GM18507 (cell line): Measurements from ENCODE around the gene RAVER1.
"Not testable (repeated sequence)": the region's sequence is repeated elsewhere in the genome, so short reads cannot be mapped to it uniquely, and the experiment has no call there.

Experiments used
- DNase-seq: peaks from one replicate; pipeline ENCODE4 v3.0.0; 2011; ENCODE audit warnings: low read depth; ENCODE audit not compliant: insufficient read length; ENCODE audit errors: extremely low spot score
- FAIRE-seq: peaks from 2 replicates; lab custom pipeline; 2011; peaks lifted over from hg19 to GRCh38; lab: Jason Lieb, UNC

RAVER1 gene

GRCh38 chr19:10346509-10346908 is 13.2 kb upstream of the RAVER1 start:
- DNase-seq (no peak), FAIRE-seq (no peak)

- no peak for DNase-seq
- FAIRE-seq = no peak
Measured at GRCh38 chr19:10344780-10345179, 11.5 kb upstream of the RAVER1 start.

GRCh38 chr19:10343495-10343894 is 10.2 kb upstream of the RAVER1 start:
- no peak for DNase-seq
- FAIRE-seq = no peak

GRCh38 chr19:10339977-10340376 is 6.6 kb upstream of the RAVER1 start:
- no peak for FAIRE-seq

GRCh38 chr19:10339380-10339960 is 6.1 kb upstream of the RAVER1 start, which contains the start of gene ICAM3:
ICAM3 (minus strand) TSS chr19:10339624; CDS start chr19:10339614, 10 bp downstream.
- peak; percentile 91 for FAIRE-seq
- DNase-seq = no peak

More at GRCh38 chr19:10339977-10340376, 6.6 kb upstream of the RAVER1 start:
- DNase-seq = no peak

GRCh38 chr19:10338940-10339339 is 5.6 kb upstream of the RAVER1 start:
- FAIRE-seq (no peak), DNase-seq (no peak)

GRCh38 chr19:10336725-10337124 is 3.4 kb upstream of the RAVER1 start:
- FAIRE-seq, DNase-seq: not testable (repeated sequence)

- DNase-seq (no peak), FAIRE-seq (no peak)
Measured at GRCh38 chr19:10335352-10335985, 2.1 kb upstream of the RAVER1 start.

GRCh38 chr19:10334588-10335351 is 1.4 kb upstream of the RAVER1 start:
- FAIRE-seq = no peak
- no peak for DNase-seq

GRCh38 chr19:10333758-10334587 is 644 bp upstream of the RAVER1 start:
- FAIRE-seq = no peak
- DNase-seq = no peak

- no peak for FAIRE-seq
Measured at GRCh38 chr19:10332158-10332964, 968 bp downstream of the RAVER1 start.

GRCh38 chr19:10329555-10329954 is 3.8 kb downstream of the RAVER1 start:
- no peak for DNase-seq
- FAIRE-seq = no peak

More at GRCh38 chr19:10332158-10332964, 968 bp downstream of the RAVER1 start:
- DNase-seq = no peak

GRCh38 chr19:10328558-10329429 is 4.5 kb downstream of the RAVER1 start:
- FAIRE-seq = no peak
- DNase-seq = no peak

GRCh38 chr19:10327793-10328192 is 5.5 kb downstream of the RAVER1 start:
- FAIRE-seq (no peak), DNase-seq (no peak)

GRCh38 chr19:10325732-10326131 is 7.6 kb downstream of the RAVER1 start:
- FAIRE-seq = no peak
- DNase-seq = no peak

- DNase-seq (no peak), FAIRE-seq (no peak)
Measured at GRCh38 chr19:10321874-10322835, 11.2 kb downstream of the RAVER1 start.

- DNase-seq (no peak), FAIRE-seq (no peak)
Measured at GRCh38 chr19:10321417-10321797, 11.9 kb downstream of the RAVER1 start.
